Measurements from ENCODE around the gene PHKG1. TPM values are rescaled to one million over a fixed set of nuclear protein-coding genes. Genes with fewer than 3 reads are reported as not detected.
"Not testable (repeated sequence)": the region's sequence is repeated elsewhere in the genome, so short reads cannot be mapped to it uniquely, and the experiment has no call there.

PHKG1 gene
- total RNA-seq, 2 donors from 2014 or later, result 11.7 to 27.3 TPM

DNA sequence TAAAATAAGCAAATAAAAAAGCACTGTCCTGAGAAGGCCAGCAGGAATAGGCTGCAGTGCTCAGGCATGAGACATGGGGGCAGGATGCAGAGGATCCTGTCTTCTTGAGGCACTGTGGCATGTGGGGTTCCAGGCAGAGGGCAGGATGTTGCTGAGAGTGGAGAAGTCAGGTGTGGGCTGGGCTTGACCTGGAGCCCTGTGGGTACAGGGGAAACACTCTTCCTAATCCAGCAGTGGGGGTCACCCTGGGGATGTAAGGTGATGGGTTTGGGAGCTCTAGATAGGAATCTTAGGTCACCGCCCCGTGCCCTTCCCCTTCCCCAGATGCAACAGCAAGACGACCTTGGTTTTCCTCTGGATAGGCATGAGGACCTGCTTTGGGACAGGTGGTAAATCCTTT lies 15.1 kb downstream of the PHKG1 start:
- TF ChIP-seq, protein P1, sequence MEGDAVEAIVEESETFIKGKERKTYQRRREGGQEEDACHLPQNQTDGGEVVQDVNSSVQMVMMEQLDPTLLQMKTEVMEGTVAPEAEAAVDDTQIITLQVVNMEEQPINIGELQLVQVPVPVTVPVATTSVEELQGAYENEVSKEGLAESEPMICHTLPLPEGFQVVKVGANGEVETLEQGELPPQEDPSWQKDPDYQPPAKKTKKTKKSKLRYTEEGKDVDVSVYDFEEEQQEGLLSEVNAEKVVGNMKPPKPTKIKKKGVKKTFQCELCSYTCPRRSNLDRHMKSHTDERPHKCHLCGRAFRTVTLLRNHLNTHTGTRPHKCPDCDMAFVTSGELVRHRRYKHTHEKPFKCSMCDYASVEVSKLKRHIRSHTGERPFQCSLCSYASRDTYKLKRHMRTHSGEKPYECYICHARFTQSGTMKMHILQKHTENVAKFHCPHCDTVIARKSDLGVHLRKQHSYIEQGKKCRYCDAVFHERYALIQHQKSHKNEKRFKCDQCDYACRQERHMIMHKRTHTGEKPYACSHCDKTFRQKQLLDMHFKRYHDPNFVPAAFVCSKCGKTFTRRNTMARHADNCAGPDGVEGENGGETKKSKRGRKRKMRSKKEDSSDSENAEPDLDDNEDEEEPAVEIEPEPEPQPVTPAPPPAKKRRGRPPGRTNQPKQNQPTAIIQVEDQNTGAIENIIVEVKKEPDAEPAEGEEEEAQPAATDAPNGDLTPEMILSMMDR (IDR thresholded peaks at IDR 0.05), result no peak
- DNase-seq (ENCODE audit: low spot score), result no peak
- Histone ChIP-seq H3K4me3 (no peak overlapping the region), H3K4me1 (peaks cover 0 to 32% of the 10 kb centered on the region in 2 donors), H3K27me3 (no peaks in the 10 kb centered on the region), H3K9me3 (no peaks in the 10 kb centered on the region), H3K27ac (peak overlapping the region in 1 of 2 donors; percentile 75), H3K36me3 (peaks cover 28% of the 10 kb centered on the region)

DNA sequence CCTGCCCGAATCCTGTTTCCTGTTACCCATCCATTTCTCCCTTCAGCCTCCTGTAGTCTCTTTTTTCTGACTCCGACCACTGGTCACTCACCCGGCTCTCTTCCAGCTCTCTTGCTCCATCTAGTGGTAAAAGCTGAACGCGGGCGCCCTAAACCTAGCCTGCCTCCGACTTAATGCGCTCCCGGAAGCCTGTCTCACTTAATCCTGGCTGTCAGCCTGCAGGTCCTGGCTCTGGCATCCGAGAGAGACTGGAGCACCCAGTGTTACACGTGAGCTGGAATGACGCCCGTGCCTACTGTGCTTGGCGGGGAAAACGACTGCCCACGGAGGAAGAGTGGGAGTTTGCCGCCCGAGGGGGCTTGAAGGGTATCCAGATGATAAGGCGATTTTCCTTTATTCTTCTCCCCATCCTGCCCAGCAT lies 18.4 kb downstream of the PHKG1 start:
- Histone ChIP-seq H3K27me3 (no peaks in the 10 kb centered on the region), H3K4me1 (peaks cover 0 to 18% of the 10 kb centered on the region in 2 donors), H3K36me3 (peaks cover 23% of the 10 kb centered on the region), H3K4me3 (no peak overlapping the region), H3K27ac (peak overlapping the region; percentile 45 to 50), H3K9me3 (no peaks in the 10 kb centered on the region)
- peak; percentile 90 for DNase-seq (ENCODE audit: low spot score)
- TF ChIP-seq, protein P1 (IDR thresholded peaks at IDR 0.05), result peak; percentile 81 to 93

DNA sequence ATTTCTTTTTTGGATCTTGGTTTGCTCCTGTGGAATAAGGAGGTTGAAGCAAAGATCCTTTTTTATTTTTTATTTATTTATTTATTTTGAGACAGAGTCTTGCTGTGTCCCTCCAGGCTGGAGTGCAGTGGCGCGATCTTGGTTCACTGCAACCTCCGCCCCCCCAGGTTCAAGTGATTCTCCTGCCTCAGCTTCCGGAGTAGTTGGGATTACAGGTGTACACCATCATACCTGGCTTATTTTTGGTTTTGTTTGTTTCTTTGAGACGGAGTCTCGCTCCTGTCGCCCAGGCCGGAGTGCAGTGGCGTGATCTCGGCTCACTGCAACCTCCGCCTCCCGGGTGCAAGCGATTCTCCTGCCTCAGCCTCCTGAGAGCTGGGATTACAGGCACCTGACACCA lies 26.4 kb downstream of the PHKG1 start:
- Histone ChIP-seq H3K36me3 (peaks cover 50% of the 10 kb centered on the region), H3K4me1 (peaks cover 0 to 18% of the 10 kb centered on the region in 2 donors)
- H3K27ac ChIP-seq; H3K9me3 ChIP-seq; H3K4me3 ChIP-seq; DNase-seq (ENCODE audit: low spot score); H3K27me3 ChIP-seq: not testable (repeated sequence)

DNA sequence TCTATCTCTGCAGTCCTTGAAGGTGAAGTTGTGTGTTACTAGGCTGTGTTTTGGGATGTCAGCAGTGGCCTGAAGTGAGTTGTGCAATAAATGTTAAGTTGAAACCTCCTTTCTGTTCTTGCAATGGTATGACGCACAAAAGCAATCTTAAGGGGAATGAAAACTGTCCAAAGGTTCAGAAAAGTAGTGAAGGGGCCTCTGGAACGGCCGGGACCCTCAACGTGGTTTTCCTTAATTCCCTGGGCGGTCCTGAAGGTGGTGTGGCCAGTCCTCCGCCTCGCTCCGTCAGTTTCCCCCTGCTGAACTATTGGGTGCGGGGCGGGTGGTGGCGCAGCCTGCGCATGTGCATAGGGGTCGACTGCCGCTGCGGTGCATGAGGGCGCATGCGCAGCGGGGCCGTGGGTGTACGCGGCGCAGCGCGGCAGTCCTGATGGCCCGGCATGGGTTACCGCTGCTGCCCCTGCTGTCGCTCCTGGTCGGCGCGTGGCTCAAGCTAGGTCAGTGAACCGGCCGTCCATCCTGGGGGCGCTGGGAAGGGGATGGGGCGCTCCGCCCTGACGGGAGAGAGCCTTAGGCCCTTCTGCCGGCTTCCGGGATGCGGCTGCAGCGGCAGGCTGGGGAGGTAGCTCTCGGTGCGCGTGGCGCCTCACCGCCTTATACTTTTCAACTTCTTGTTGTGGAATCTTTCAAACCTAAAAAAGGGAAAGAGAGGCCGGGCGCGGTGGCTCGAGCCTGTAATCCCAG lies 28.7 kb downstream of the PHKG1 start, which contains the start of gene SUMF2:
TSS of gene SUMF2 (plus strand) at position 405 of the 744 bp plus-strand sequence. CDS start at position 431, 26 bp downstream.
- DNase-seq (ENCODE audit: low spot score), result peak; percentile 90
- TF ChIP-seq, protein P1 (IDR thresholded peaks at IDR 0.05), result peak in 1 of 2 donors; percentile 55
- H3K36me3 ChIP-seq, result peaks cover 53% of the 10 kb centered on the region

DNA sequence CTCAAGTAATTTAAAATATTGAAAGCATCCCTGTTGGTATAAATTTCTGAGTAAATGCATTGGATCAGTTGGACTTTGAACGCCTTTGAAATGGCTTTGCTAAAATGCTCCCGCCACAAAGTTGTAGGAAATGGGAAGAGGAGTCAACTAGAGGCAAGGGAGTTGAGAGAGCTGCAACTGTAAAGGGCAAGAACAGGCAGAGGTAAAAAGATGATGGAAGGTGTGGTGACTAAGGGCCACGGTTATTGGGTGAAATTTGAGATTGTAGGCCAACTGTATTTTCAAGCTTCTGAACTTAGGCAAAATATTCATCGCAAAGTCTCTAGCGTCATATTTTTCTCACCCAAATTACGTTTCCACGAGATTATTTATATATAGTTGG lies 29.3 kb downstream of the PHKG1 start:
- Histone ChIP-seq H3K9me3 (no peaks in the 10 kb centered on the region), H3K27me3 (no peaks in the 10 kb centered on the region), H3K27ac (peak overlapping the region; percentile 88 to 95), H3K36me3 (peaks cover 53% of the 10 kb centered on the region), H3K4me1 (peaks cover 0 to 18% of the 10 kb centered on the region in 2 donors), H3K4me3 (peak overlapping the region in 1 of 2 donors; percentile 87)
- TF ChIP-seq, protein P1 (IDR thresholded peaks at IDR 0.05), result no peak
- no peak for DNase-seq (ENCODE audit: low spot score)

More for the DNA sequence above, 28.7 kb downstream of the PHKG1 start, which contains the start of gene SUMF2:
- H3K9me3 ChIP-seq, result no peaks in the 10 kb centered on the region
- H3K27me3 ChIP-seq, result no peaks in the 10 kb centered on the region
- peak within 1 kb of the TSS; percentile 77 to 87 for H3K4me3 ChIP-seq
- H3K27ac ChIP-seq, result peak within 1 kb of the TSS; percentile 88 to 95
- peaks cover 0 to 18% of the 10 kb centered on the region in 2 donors for H3K4me1 ChIP-seq

DNA sequence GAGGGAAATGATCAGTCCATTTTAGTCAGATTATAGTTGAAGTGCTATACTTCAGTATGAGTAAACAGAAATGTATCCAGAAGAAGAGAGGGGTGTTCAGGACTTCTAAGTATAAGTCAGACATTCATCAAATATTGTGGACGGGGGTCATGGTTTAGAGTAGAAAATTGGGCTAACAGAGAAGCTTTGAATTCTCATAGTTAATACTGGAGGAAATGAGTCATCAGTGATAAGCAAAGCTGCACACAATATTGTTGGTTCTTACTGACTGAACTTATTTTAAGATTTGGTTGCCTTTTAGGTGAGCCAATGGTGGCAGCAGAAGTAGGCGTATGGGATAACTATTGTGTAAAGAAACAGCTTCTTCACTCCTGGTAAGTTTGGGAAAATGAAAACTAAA lies 30.4 kb downstream of the PHKG1 start:
- Histone ChIP-seq H3K36me3 (peaks cover 60% of the 10 kb centered on the region), H3K4me3 (no peak overlapping the region), H3K4me1 (peaks cover 0 to 18% of the 10 kb centered on the region in 2 donors), H3K9me3 (no peaks in the 10 kb centered on the region), H3K27ac (no peak overlapping the region), H3K27me3 (no peaks in the 10 kb centered on the region)
- TF ChIP-seq, protein P1 (IDR thresholded peaks at IDR 0.05), result no peak
- no peak for DNase-seq (ENCODE audit: low spot score)
